ENCODE data around the gene PNMT. TPM values are rescaled to one million over a fixed set of nuclear protein-coding genes. Genes with fewer than 3 reads are reported as not detected.
A peak's percentile ranks its signal among the peaks of the same experiment; 100 is the strongest.

The PNMT gene
- total RNA-seq, 4 donors from 2014 or later, result 0.80 to 48.3 (median 1.3) TPM

DNA sequence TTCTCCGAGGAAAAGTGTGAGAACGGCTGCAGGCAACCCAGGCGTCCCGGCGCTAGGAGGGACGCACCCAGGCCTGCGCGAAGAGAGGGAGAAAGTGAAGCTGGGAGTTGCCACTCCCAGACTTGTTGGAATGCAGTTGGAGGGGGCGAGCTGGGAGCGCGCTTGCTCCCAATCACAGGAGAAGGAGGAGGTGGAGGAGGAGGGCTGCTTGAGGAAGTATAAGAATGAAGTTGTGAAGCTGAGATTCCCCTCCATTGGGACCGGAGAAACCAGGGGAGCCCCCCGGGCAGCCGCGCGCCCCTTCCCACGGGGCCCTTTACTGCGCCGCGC, 31.5 kb downstream of the PNMT start, which contains the start of gene ERBB2:
ERBB2 (plus strand) TSS at position 247 of the 330 bp plus-strand sequence. CDS start 175 bp downstream, outside the sequence.
- WGBS, 2 donors (ENCODE audit: low coverage in 1 of 2), result 12% methylated on average over 12 of the region's 20 CpGs; no CpG with 5 or more reads in 1 of the 2 donors
- peak within 1 kb of the TSS; percentile 90 to 95 (median 92) for H3K27ac ChIP-seq
- H3K4me1 ChIP-seq, result peaks cover 28 to 48% (median 39%) of the 10 kb centered on the region in 4 donors
- H3K36me3 ChIP-seq, result no peaks in the 10 kb centered on the region
- TF ChIP-seq EP300 (IDR thresholded peaks at IDR 0.05; ENCODE audit: low read depth) (no peak), POLR2AphosphoS5 (IDR thresholded peaks at IDR 0.05) (peak; percentile 89 to 97 (median 95)), POLR2A (IDR thresholded peaks at IDR 0.05) (peak; percentile 94)
- TF ChIP-seq, protein P1, sequence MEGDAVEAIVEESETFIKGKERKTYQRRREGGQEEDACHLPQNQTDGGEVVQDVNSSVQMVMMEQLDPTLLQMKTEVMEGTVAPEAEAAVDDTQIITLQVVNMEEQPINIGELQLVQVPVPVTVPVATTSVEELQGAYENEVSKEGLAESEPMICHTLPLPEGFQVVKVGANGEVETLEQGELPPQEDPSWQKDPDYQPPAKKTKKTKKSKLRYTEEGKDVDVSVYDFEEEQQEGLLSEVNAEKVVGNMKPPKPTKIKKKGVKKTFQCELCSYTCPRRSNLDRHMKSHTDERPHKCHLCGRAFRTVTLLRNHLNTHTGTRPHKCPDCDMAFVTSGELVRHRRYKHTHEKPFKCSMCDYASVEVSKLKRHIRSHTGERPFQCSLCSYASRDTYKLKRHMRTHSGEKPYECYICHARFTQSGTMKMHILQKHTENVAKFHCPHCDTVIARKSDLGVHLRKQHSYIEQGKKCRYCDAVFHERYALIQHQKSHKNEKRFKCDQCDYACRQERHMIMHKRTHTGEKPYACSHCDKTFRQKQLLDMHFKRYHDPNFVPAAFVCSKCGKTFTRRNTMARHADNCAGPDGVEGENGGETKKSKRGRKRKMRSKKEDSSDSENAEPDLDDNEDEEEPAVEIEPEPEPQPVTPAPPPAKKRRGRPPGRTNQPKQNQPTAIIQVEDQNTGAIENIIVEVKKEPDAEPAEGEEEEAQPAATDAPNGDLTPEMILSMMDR (IDR thresholded peaks at IDR 0.05), result no peak
- peak within 1 kb of the TSS; percentile 67 to 85 (median 67) for H3K4me3 ChIP-seq
- H3K27me3 ChIP-seq, result peaks cover 4% of the 10 kb centered on the region
- H3K9me3 ChIP-seq, result no peaks in the 10 kb centered on the region
- DNase-seq, result peak; percentile 88
- in situ Hi-C loops (cut with MboI; ENCODE audit: low pct_ligation_motif_present in 1 of 4, low pct_unique_long_range_greater_than_20kb in 1 of 4, low sequenced_read_pairs in 3 of 4) (no loop called here), intact Hi-C loops (cut with DNase I; ENCODE audit: low total_unique reads) (no loop called here)

DNA sequence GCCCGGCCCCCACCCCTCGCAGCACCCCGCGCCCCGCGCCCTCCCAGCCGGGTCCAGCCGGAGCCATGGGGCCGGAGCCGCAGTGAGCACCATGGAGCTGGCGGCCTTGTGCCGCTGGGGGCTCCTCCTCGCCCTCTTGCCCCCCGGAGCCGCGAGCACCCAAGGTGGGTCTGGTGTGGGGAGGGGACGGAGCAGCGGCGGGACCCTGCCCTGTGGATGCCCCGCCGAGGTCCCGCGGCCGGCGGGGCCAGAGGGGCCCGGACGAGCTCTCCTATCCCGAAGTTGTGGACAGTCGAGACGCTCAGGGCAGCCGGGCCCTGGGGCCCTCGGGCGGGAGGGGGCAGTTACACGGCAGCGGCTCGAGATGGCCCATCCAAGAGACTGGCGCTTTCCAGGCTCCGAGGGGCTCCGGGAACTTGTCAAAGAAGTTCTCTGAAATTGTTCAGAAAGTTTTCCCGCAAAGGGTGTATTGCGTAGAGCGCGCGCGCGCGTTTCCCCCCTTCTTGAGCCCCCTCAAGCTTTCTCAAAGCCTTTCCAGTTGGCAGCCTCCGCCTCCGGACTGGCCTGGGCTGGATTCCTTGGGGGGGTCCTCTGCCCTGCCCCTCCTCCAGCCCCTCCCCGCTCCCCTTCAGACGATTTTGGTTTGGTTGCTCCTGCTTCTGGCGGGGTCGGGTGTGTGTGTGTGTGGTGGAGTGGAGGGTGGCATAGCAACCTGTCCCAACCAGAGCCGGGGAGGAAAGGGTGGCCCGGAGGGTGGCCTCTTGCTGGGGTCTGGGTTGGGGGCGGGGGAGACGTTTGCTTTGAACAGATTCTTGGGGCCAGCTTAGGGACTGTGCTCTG, 32.1 kb downstream of the PNMT start:
- no peak for DNase-seq
- H3K36me3 ChIP-seq, result no peaks in the 10 kb centered on the region
- peak overlapping the region; percentile 90 to 95 (median 92) for H3K27ac ChIP-seq
- H3K4me3 ChIP-seq, result peak overlapping the region; percentile 67 to 85 (median 67)
- H3K27me3 ChIP-seq, result peaks cover 4% of the 10 kb centered on the region
- TF ChIP-seq POLR2A (IDR thresholded peaks at IDR 0.05), result no peak
- TF ChIP-seq, protein P1 (IDR thresholded peaks at IDR 0.05), result no peak
- TF ChIP-seq POLR2AphosphoS5 (IDR thresholded peaks at IDR 0.05), result no peak
- TF ChIP-seq EP300 (IDR thresholded peaks at IDR 0.05; ENCODE audit: low read depth), result no peak
- WGBS, 2 donors (ENCODE audit: low coverage in 1 of 2), result 9% methylated on average over 24 of the region's 57 CpGs; no CpG with 5 or more reads in 1 of the 2 donors
- H3K9me3 ChIP-seq, result no peaks in the 10 kb centered on the region
- in situ Hi-C loops (cut with MboI; ENCODE audit: low pct_ligation_motif_present in 1 of 4, low pct_unique_long_range_greater_than_20kb in 1 of 4, low sequenced_read_pairs in 3 of 4), result no loop called here
- H3K4me1 ChIP-seq, result peaks cover 34 to 49% (median 42%) of the 10 kb centered on the region in 4 donors
- intact Hi-C loops (cut with DNase I; ENCODE audit: low total_unique reads), result no loop called here

DNA sequence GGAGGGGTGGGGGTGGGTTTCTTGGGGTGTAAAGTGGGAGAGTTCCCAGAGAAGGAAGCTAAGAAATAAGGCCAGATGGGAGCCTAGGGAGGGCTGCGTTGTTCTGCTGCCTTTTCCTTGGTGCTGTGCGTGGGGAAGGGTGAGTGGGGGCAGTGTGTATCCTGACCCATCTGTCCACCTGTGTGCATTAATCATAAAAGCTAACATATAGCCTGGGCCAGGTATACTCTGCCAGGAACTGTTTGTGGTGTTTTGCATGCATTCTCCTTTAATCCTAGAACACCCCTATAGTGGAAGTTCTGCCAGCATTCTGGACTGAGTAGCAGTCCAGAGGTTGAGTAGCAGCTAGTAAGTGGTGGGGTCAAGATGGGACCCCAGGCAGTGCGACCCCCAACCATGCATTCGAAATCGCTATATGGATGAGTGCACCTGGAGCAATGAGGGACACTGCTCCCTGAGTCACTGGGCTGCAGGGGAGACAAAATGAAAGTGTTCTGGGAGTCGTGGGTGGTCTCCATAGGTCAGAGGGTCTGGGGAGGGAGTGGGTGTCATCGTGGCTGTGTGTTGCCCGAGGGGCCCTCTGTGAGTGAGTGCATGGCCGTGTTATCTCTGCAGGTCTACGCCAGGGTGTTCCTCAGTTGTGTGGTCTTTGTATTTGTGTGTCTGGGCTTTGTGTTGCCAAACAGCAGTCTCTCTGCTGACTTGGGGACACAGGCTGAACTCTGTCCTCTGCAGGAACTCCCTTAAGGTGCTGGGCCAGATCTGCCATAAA, 32.9 kb downstream of the PNMT start:
- peak overlapping the region; percentile 67 to 85 (median 67) for H3K4me3 ChIP-seq
- H3K9me3 ChIP-seq, result no peaks in the 10 kb centered on the region
- DNase-seq, result peak; percentile 88
- WGBS, 2 donors (ENCODE audit: low coverage in 1 of 2), result 20 to 26% methylated on average over 1 to 10 of the region's 10 CpGs
- intact Hi-C loops (cut with DNase I; ENCODE audit: low total_unique reads) (no loop called here), in situ Hi-C loops (cut with MboI; ENCODE audit: low pct_ligation_motif_present in 1 of 4, low pct_unique_long_range_greater_than_20kb in 1 of 4, low sequenced_read_pairs in 3 of 4) (no loop called here)
- peak; percentile 91 to 96 (median 94) for TF ChIP-seq POLR2AphosphoS5 (IDR thresholded peaks at IDR 0.05)
- TF ChIP-seq, protein P1 (IDR thresholded peaks at IDR 0.05), result no peak
- no peak for TF ChIP-seq EP300 (IDR thresholded peaks at IDR 0.05; ENCODE audit: low read depth)
- TF ChIP-seq POLR2A (IDR thresholded peaks at IDR 0.05), result peak; percentile 93
- peaks cover 36 to 52% (median 48%) of the 10 kb centered on the region in 4 donors for H3K4me1 ChIP-seq
- H3K27ac ChIP-seq, result peak overlapping the region; percentile 90 to 95 (median 92)
- peaks cover 4% of the 10 kb centered on the region for H3K27me3 ChIP-seq
- no peaks in the 10 kb centered on the region for H3K36me3 ChIP-seq

Measured in transverse colon (tissue), 4 donors.